GM12878 (cell line): ENCODE results near the gene SNX15. TPM values are rescaled to one million over a fixed set of nuclear protein-coding genes. Genes with fewer than 3 reads are reported as not detected.

Experiments
- ATAC-seq: fragments of 200-7000 bp; cut with Tn5 transposase; 3 replicates; pipeline ENCODE4 v1.9.1; 2020; ENCODE audit warnings: mild to moderate bottlenecking, moderate library complexity
- BruUV-seq: library from RNA; stranded (reverse); fragments of 400-500 nt; replicated peaks from 2 replicates; lab custom pipeline; 2021; lab: Mats Ljungman, UMichigan
- CTCF ChIA-PET: fragments of 300-600 bp; sonication (Branson Sonifier 250); formaldehyde crosslinking; extraction: SDS; loops from one replicate; lab custom pipeline; 2021; ENCODE audit warnings: inconsistent platforms; lab: Yijun Ruan, JAX
- POLR2A ChIA-PET: fragments of 350-600 bp; formaldehyde crosslinking; extraction: SDS; loops from one replicate; lab custom pipeline; 2021; ENCODE audit warnings: inconsistent platforms; lab: Charles Lee
- RAD21 ChIA-PET: fragments of 300-600 bp; sonication (Branson Sonifier 250); formaldehyde crosslinking; loops from one replicate; lab custom pipeline; 2023; ENCODE audit warnings: antibody characterized with exemption; ENCODE audit not compliant: unreplicated experiment; lab: Charles Lee
- SMC1A ChIA-PET: fragments of 300-600 bp; sonication (Branson Sonifier 250); formaldehyde crosslinking; loops from one replicate; lab custom pipeline; 2023; ENCODE audit not compliant: unreplicated experiment, uncharacterized antibody; lab: Charles Lee
- DNase-seq: peaks from one replicate; pipeline ENCODE4 v3.0.0-alpha.2; 2011; ENCODE audit warnings: low read depth, low spot score
- FAIRE-seq: peaks from 3 replicates; lab custom pipeline; 2011; peaks lifted over from hg19 to GRCh38; lab: Jason Lieb, UNC
- H2AFZ ChIP-seq: 2 replicates; pipeline ENCODE4 v1.6.0; 2011; ENCODE audit warnings: low read depth, low read length, control low read depth; ENCODE audit not compliant: control insufficient read depth
- H3K27ac ChIP-seq: 2 replicates; pipeline ENCODE4 v1.5.1; 2011; ENCODE audit warnings: control low read depth; ENCODE audit not compliant: control insufficient read depth, insufficient read depth
- H3K27me3 ChIP-seq, 2 experiments: replicated peaks in 1 of 2; 2 replicates each; pipeline versions ENCODE4 v1.6.0 to v1.6.1; 2011; ENCODE audit warnings: low read length in 1 of 2; ENCODE audit not compliant: control insufficient read depth in 2 of 2, insufficient read depth in 2 of 2
- H3K36me3 ChIP-seq, 2 experiments: 2 replicates each; pipeline ENCODE4 v1.5.1; 2011; ENCODE audit warnings: low read length in 1 of 2; ENCODE audit not compliant: control insufficient read depth in 2 of 2, insufficient read depth in 2 of 2
- H3K4me1 ChIP-seq: 2 replicates; pipeline ENCODE4 v1.6.1; 2011; ENCODE audit warnings: mild to moderate bottlenecking, low read length, moderate library complexity, mixed read lengths; ENCODE audit not compliant: control insufficient read depth, insufficient read depth
- H3K4me2 ChIP-seq: 2 replicates; pipeline ENCODE4 v1.6.0; 2011; ENCODE audit warnings: control low read depth; ENCODE audit not compliant: control insufficient read depth, insufficient read depth
- H3K4me3 ChIP-seq: fragments of 200-600 bp; sonication (generic); 2 replicates; pipeline ENCODE4 v1.5.1; 2016
- H3K79me2 ChIP-seq: 2 replicates; pipeline ENCODE4 v1.6.0; 2011; ENCODE audit warnings: low read length; ENCODE audit not compliant: control insufficient read depth, insufficient read depth
- H3K9ac ChIP-seq: 2 replicates; pipeline ENCODE4 v1.8.0; 2011; ENCODE audit warnings: low read length, control low read depth, mixed read lengths; ENCODE audit not compliant: control insufficient read depth, insufficient read depth
- H3K9me3 ChIP-seq: replicated peaks from 3 replicates; pipeline ENCODE4 v1.5.1; 2011; ENCODE audit warnings: mild to moderate bottlenecking, low read length; ENCODE audit not compliant: control insufficient read depth, insufficient read depth
- H4K20me1 ChIP-seq: 2 replicates; pipeline ENCODE4 v1.6.0; 2011; ENCODE audit not compliant: control insufficient read depth, insufficient read depth
- CBX3 ChIP-seq: fragments of 200-600 bp; sonication (generic); IDR thresholded peaks from 2 replicates; pipeline ENCODE4 v1.6.1; 2016; ENCODE audit warnings: low read depth, borderline replicate concordance
- EED ChIP-seq: sonication (generic); IDR thresholded peaks from 2 replicates; pipeline ENCODE4 v1.6.1; 2016; ENCODE audit warnings: antibody characterized with exemption, low read depth
- FOS ChIP-seq: IDR thresholded peaks from 3 replicates; pipeline ENCODE4 v1.6.1; 2011; ENCODE audit warnings: borderline replicate concordance; ENCODE audit not compliant: insufficient read length; ENCODE audit errors: extremely low read depth
- HDAC6 ChIP-seq: fragments of 200-600 bp; sonication (generic); IDR thresholded peaks from one replicate; pipeline ENCODE4 v1.8.0; 2017; ENCODE audit warnings: antibody characterized with exemption; ENCODE audit not compliant: unreplicated experiment
- IKZF1 ChIP-seq: fragments of 450-650 bp; conservative IDR thresholded peaks from 2 replicates; pipeline ENCODE4 v1.6.1; 2017; ENCODE audit warnings: antibody characterized with exemption, mild to moderate bottlenecking
- LARP7 ChIP-seq: fragments of 450-650 bp; IDR thresholded peaks from 2 replicates; pipeline ENCODE4 v1.6.1; 2017; ENCODE audit warnings: mild to moderate bottlenecking
- MYC ChIP-seq: IDR thresholded peaks from 2 replicates; pipeline ENCODE4 v1.6.1; 2011; ENCODE audit warnings: mild to moderate bottlenecking, low read length, moderate library complexity, inconsistent platforms; ENCODE audit not compliant: insufficient read depth, insufficient replicate concordance, insufficient read length, severe bottlenecking
- NFYA ChIP-seq: IDR thresholded peaks from 2 replicates; pipeline ENCODE4 v1.6.1; 2011; ENCODE audit warnings: low read depth, mild to moderate bottlenecking, low read length, improper control_type of control experiment, borderline replicate concordance
- PAX5 ChIP-seq: IDR thresholded peaks from 2 replicates; pipeline ENCODE4 v1.6.1; 2011; ENCODE audit warnings: low read depth, low read length, borderline replicate concordance
- POLR2A ChIP-seq: IDR thresholded peaks from 2 replicates; pipeline ENCODE4 v1.6.1; 2011; ENCODE audit warnings: low read depth, mild to moderate bottlenecking, low read length
- RB1 ChIP-seq: fragments of 450-650 bp; formaldehyde crosslinking; IDR thresholded peaks from 2 replicates; pipeline ENCODE4 v1.6.1; 2017; ENCODE audit warnings: mild to moderate bottlenecking, borderline replicate concordance
- RELA ChIP-seq: fragments of 450-650 bp; IDR thresholded peaks from 2 replicates; pipeline ENCODE4 v1.8.0; 2014; ENCODE audit warnings: borderline replicate concordance; ENCODE audit not compliant: partially characterized antibody
- SREBF2 ChIP-seq: IDR thresholded peaks from 2 replicates; pipeline ENCODE4 v1.6.1; 2012; ENCODE audit warnings: mild to moderate bottlenecking, low read length
- ZNF274 ChIP-seq: IDR thresholded peaks from one replicate; pipeline ENCODE4 v1.8.0; 2011; ENCODE audit not compliant: insufficient read length, insufficient read depth
- ZNF384 ChIP-seq: IDR thresholded peaks from 2 replicates; pipeline ENCODE4 v1.6.1; 2012; ENCODE audit warnings: low read depth, mild to moderate bottlenecking, low read length, improper control_type of control experiment, borderline replicate concordance
- WGBS: methylation state at CpG from one replicate; pipeline ENCODE4 v1.1.6; 2016; ENCODE audit warnings: low lambda C conversion rate; ENCODE audit not compliant: insufficient replicate concordance, insufficient coverage; ENCODE audit errors: missing lambda C conversion rate; 5-methylcytosine and 5-hydroxymethylcytosine counted together
- in situ Hi-C: fragments of 300-500 bp; cut with MboI; formaldehyde crosslinking; loops from 9 replicates; pipeline ENCODE4 v1.14.3; 2018; ENCODE audit warnings: mixed read lengths
- intact Hi-C: fragments of 100-400 bp; cut with micrococcal nuclease; formaldehyde crosslinking; loops from one replicate; pipeline ENCODE4 v1.14.2; 2022; ENCODE audit not compliant: unreplicated experiment
- polyA plus RNA-seq, 11 experiments: library from polyadenylated mRNA; depleted of rRNA in 4 of 11; unstranded in 6 of 11; stranded (reverse) in 5 of 11; fragments of >200 nt; fragmentation: Nextera tagmentation in 4 of 11; fragmentation: Illumina TruSeq in 1 of 11; extraction: Ambion mirVana in 4 of 11; extraction: Trizol in 1 of 11; gene quantifications; 1 replicate in 1 of 11; 2 replicates in 10 of 11; pipeline versions ENCODE4 v1.2.1 to v1.2.3, GENCODE V29; 2011 to 2016; ENCODE audit warnings: inconsistent platforms in 2 of 11, missing spikeins in 2 of 11, low read depth in 1 of 11
- total RNA-seq, 4 experiments: library from RNA; depleted of rRNA in 3 of 4; stranded (reverse); fragments of >200 nt in 3 of 4; fragmentation: Illumina TruSeq in 1 of 4; extraction: Trizol in 1 of 4; gene quantifications; 2 replicates each; pipeline versions ENCODE4 v1.2.1 to v1.2.3, GENCODE V29; 2013 to 2021
- TF ChIP-seq, protein P1 (sequence below): fragments of 450-650 bp; IDR thresholded peaks from 2 replicates; pipeline ENCODE4 v1.6.1; 2017; ENCODE audit warnings: low read depth, mild to moderate bottlenecking, moderate library complexity
- TF ChIP-seq, protein P2 (sequence below): fragments of 450-650 bp; formaldehyde crosslinking; IDR thresholded peaks from 2 replicates; pipeline ENCODE4 v1.5.0; 2022; ENCODE audit warnings: mild to moderate bottlenecking, missing genetic modification characterization
- TF ChIP-seq, protein P3 (sequence below): IDR thresholded peaks from 2 replicates; pipeline ENCODE4 v1.6.1; 2011; ENCODE audit warnings: low read depth, mild to moderate bottlenecking, low read length, moderate library complexity, borderline replicate concordance; ENCODE audit errors: extremely low read depth

Gene SNX15
- total and polyA plus RNA-seq, 10 of the 15 experiments (the other 5 are each of a cell fraction or from before 2014, with no cell fraction given) = 2.4 to 24.0 (median 16.1) TPM

DNA sequence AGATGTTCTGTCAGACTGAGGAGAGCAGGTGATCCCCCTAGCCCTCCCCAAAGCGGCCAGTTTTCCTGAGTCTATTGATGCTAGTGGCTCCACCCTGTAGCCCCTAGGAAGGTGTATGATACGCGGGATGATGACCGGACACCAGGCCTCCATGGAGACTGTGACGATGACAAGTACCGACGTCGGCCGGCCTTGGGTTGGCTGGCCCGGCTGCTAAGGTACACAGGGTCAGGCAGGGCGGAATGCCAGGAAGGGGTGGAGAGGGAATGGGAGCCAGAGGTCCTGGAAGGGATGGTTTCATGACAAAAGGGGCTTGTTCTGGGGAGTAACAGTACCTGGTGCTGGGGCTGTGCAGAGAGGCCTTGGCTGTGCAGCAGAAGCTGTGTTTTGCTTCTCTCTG, 60.0 kb downstream of the SNX15 start:
- H3K4me2 ChIP-seq = no peak overlapping the region
- TF ChIP-seq RB1 (no peak), PAX5 (no peak), FOS (no peak), ZNF384 (no peak), POLR2A (no peak), RELA (no peak), LARP7 (no peak), HDAC6 (no peak), MYC (no peak), SREBF2 (no peak), ZNF274 (no peak), EED (no peak), CBX3 (no peak), IKZF1 (no peak), NFYA (no peak)
- TF ChIP-seq, protein P1, sequence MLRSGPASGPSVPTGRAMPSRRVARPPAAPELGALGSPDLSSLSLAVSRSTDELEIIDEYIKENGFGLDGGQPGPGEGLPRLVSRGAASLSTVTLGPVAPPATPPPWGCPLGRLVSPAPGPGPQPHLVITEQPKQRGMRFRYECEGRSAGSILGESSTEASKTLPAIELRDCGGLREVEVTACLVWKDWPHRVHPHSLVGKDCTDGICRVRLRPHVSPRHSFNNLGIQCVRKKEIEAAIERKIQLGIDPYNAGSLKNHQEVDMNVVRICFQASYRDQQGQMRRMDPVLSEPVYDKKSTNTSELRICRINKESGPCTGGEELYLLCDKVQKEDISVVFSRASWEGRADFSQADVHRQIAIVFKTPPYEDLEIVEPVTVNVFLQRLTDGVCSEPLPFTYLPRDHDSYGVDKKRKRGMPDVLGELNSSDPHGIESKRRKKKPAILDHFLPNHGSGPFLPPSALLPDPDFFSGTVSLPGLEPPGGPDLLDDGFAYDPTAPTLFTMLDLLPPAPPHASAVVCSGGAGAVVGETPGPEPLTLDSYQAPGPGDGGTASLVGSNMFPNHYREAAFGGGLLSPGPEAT = no peak
- TF ChIP-seq, protein P2, sequence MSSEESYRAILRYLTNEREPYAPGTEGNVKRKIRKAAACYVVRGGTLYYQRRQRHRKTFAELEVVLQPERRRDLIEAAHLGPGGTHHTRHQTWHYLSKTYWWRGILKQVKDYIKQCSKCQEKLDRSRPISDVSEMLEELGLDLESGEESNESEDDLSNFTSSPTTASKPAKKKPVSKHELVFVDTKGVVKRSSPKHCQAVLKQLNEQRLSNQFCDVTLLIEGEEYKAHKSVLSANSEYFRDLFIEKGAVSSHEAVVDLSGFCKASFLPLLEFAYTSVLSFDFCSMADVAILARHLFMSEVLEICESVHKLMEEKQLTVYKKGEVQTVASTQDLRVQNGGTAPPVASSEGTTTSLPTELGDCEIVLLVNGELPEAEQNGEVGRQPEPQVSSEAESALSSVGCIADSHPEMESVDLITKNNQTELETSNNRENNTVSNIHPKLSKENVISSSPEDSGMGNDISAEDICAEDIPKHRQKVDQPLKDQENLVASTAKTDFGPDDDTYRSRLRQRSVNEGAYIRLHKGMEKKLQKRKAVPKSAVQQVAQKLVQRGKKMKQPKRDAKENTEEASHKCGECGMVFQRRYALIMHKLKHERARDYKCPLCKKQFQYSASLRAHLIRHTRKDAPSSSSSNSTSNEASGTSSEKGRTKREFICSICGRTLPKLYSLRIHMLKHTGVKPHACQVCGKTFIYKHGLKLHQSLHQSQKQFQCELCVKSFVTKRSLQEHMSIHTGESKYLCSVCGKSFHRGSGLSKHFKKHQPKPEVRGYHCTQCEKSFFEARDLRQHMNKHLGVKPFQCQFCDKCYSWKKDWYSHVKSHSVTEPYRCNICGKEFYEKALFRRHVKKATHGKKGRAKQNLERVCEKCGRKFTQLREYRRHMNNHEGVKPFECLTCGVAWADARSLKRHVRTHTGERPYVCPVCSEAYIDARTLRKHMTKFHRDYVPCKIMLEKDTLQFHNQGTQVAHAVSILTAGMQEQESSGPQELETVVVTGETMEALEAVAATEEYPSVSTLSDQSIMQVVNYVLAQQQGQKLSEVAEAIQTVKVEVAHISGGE (CRISPR knock-in tag) = no peak
- TF ChIP-seq, protein P3, sequence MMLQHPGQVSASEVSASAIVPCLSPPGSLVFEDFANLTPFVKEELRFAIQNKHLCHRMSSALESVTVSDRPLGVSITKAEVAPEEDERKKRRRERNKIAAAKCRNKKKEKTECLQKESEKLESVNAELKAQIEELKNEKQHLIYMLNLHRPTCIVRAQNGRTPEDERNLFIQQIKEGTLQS = no peak
- TF ChIP-seq, all 136 proteins: peak for 0
- BruUV-seq = no TSS peak
- CTCF ChIA-PET = no interaction called here
- DNase-seq (no peak), FAIRE-seq (no peak), ATAC-seq (no peak)
- H3K79me2 ChIP-seq = peaks cover 26% of the 10 kb centered on the region
- peaks cover 5 to 11% of the 10 kb centered on the region in 2 experiments for H3K36me3 ChIP-seq
- POLR2A ChIA-PET = no interaction called here
- H3K9ac ChIP-seq = no peak overlapping the region
- no peak overlapping the region for H3K27ac ChIP-seq
- H2AFZ ChIP-seq = no peak overlapping the region
- no peaks in the 10 kb centered on the region for H4K20me1 ChIP-seq
- H3K4me1 ChIP-seq = peaks cover 7% of the 10 kb centered on the region
- H3K4me3 ChIP-seq = no peak overlapping the region
- no peaks in the 10 kb centered on the region for H3K9me3 ChIP-seq
- no peaks in the 10 kb centered on the region for H3K27me3 ChIP-seq
- intact Hi-C loops = no loop called here
- SMC1A ChIA-PET = no interaction called here
- in situ Hi-C loops = no loop called here
- 90% methylated on average over 11 of the region's 11 CpGs for WGBS
- RAD21 ChIA-PET = no interaction called here
